NCI-H748 (cell line): ENCODE measurements around the gene IL17A.
"Not testable (repeated sequence)": the region's sequence is repeated elsewhere in the genome, so short reads cannot be mapped to it uniquely, and the experiment has no call there.

Experiments
- DNase-seq: peaks from one replicate; lab custom pipeline; 2025; ENCODE audit not compliant: unreplicated experiment; lab: John Stamatoyannopoulos, UW

Gene IL17A

DNA sequence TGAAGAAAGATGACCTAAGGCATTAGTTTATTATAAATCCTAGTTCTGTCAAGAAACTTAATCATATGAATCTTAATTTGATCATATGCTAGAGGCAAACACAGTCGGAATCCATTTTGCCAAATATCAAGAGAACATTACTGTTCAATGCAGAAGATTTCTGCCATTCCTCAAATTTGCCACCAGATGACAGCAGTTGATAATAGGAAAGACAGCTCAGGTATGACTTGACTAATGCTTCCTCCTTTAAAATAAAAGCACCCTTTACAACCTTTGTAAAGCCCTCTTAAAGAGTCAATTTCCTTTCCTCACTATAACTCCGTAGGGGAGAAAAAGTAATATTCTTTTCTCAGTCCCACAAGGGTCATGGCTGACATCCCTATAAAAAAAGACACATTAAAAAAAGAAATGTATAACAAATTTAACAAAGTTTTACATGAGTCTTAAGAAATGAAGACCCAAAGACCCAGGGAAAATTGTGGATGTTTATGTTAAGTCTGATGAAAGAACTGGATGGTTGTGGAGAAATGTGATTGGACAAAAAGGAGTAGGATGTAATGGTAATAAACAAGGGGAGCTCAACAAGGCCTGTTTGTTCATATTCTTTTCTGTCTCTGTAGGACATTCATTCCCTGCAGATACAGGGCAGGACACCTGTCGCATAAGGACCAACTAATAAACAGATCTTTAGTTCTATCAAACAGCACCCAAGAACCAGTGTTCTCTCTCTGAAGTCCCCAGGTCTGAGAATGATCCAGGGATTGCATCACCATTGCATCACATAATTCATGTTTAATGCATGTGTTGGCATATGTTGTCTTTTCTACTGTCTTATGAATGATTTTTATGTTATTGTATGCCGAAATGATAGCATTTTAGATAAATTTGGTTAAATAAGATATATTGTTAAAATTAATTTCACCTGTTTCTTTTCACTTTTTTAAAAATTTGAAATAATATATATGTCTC, 23.0 kb upstream of the IL17A start:
- peak; percentile 60 for DNase-seq

DNA sequence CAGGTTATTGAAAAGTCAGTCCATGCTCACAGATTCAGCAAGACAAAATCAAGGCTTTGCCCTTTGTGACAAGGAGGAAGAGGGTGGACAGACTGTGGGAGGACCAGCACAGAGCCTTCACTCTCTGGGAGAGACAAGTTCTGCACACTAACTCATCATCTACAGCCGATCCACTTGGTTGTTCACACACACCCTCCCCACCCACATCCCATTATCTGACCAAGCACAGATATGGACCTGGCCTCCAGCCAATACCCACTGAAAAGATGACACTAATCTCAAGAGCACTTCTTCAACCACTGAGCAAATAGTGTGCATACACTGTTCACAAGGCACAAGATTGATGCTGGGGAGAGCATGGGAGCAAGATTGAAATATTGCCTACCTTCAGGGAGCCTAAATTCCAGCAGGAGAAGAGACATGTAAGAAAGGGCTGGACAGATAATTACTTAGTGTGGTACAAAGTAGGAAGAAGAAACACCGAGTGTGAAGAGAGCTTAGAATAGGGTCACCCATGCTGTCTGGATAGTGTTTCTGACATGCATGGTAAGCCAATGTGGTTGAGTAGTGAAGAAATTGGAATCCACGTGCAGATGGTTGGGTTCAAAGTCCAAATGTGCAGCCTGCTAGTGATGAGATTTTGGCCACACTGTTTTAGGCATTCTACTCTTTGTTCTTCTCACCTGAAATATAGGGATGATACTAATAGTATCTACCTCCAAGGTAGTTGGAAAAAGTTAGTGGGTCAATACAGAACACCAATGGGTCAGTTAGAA, 21.7 kb upstream of the IL17A start:
- peak; percentile 74 for DNase-seq

DNA sequence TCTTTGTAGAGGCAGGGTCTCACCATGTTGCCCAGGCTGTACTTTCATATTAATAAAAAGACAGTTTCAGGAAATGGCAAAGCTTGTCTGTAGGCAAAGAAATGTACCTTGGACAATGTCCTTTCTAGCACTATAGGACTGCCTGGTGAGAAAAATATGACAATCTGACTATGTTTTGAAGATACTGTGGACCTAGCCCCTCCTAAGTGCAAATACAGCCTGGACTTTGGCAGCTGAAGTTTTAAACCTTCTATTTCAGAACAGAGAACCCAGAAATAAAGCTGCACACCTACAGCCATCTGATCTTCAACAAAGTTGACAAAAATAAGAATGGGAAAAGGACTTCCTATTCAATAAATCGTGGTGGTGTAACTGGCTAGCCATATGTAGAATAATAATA, 18.9 kb upstream of the IL17A start:
- no peak for DNase-seq

DNA sequence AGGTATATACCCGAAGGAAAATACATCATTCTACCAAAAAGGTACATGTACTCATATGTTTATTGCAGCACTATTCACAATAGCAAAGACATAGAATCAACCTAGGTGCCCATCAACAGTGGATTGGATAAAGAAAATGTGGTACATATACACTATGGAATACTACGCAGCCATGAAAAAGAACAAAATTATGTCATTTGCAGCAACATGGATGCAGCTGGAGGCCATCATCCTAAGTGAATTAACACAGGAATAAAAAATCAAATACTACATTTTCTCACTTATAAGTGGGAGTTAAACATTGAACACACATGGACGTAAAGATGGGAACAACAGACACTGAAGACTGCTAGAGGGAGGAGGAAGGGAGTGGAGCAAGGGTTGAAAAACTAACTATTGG, 17.8 kb upstream of the IL17A start:
- not testable (repeated sequence) for DNase-seq

- no peak for DNase-seq
Observed at GRCh38 chr6:52174118-52174517, 12.1 kb upstream of the IL17A start.

DNA sequence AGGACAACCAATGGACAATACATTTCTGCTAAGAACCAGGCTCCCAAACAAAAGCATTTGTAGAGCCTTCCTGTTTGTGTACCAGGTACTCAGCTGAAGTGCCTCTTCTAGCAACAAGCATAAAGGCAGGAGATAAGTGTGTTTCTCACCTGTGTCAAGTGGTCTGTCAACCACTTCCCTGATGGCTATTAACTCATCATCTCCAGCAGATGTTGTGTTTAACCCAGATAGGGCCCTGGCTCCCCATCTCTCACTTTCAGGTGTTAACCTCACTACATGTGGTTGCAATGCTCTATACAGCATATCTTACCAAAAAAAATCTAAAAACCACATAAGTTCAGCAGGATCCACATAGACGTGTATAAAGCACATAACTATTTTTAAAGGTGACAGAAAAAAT, 9.6 kb upstream of the IL17A start:
- peak; percentile 100 for DNase-seq

DNA sequence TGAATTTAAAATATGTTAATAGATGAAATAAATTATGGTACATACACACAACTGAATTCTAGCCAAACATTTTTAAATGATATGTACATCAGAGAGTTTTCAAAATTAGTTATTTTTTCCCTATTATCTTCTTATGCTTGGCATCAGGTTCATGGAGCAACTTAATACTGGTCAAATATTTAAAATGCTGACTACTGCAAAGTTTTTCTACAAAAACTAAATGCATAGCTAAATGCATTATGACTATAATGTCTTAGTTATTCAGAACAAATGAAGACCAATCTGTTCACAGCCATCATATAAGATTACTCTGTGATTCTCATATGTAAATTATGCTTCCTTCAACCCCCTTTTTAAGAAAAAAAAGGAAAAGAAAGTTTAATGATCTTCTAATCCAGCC, 8.2 kb upstream of the IL17A start:
- no peak for DNase-seq

- DNase-seq, result no peak
Observed at GRCh38 chr6:52180787-52181558, 5.2 kb upstream of the IL17A start.

DNA sequence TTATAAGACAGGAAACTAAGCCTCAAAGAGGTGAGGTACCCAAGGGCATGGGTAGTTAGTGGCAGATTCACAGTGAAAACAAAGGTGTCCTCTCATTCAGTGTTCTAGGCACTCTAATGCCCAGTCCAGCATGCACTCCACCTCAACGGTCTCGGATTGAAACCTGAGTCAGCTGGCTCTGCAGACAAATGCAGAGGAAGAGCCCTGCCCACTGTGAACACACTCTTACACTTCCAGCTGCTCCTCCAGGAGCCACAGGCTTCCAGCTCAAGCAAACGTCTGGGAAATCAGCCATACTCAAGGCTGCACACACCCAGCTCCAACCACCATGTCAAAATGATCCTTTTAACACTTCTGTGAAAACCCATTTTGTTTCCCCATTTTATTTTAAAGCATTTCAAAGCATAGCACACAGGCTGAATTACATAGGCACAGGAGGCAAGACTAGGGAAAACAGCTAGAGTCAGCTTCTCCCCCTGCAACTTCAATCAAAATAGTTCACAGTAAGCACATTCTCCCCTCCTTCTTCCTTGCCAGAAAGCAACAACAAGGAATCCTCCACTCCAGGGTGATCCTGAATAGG, 3.0 kb upstream of the IL17A start:
- peak; percentile 46 for DNase-seq

- DNase-seq, result no peak
Observed at GRCh38 chr6:52186480-52186879, 305 bp downstream of the IL17A start.

DNA sequence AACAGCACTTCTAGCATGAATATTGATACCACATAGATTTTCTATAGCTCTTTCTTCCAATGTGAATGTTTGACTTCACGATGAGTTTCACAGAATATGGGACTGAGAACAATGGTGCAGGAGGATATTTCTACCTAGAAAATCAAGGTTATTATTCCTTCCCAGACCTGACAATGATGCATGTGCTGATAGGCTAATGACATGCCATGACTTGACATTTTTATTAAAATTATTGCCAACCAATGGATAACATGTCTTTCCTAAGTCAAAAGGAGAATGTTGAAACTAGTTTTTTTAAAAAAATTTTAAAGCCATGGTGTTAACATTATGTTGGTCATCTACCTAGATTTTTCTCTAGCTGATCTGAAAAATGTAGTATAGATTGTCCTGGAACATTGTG, 923 bp downstream of the IL17A start:
- no peak for DNase-seq

DNA sequence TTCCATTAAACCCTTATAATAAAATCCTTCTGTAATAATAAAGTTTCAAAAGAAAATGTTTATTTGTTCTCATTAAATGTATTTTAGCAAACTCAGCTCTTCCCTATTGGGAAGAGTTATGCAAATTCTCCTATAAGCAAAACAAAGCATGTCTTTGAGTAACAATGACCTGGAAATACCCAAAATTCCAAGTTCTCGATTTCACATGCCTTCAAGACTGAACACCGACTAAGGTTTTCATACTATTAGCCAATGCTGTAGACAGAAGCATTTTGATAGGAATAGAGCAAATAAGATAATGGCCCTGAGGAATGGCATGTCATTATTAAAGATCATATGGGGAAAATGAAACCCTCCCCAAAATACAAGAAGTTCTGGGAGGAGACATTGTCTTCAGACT, 3.8 kb downstream of the IL17A start:
- DNase-seq, result no peak

GRCh38 chr6:52190409-52190808, 4.2 kb downstream of the IL17A start:
- DNase-seq, result no peak

- no peak for DNase-seq
Observed at GRCh38 chr6:52191824-52192223, 5.6 kb downstream of the IL17A start.

GRCh38 chr6:52195886-52196285, 9.7 kb downstream of the IL17A start:
- DNase-seq, result no peak

DNA sequence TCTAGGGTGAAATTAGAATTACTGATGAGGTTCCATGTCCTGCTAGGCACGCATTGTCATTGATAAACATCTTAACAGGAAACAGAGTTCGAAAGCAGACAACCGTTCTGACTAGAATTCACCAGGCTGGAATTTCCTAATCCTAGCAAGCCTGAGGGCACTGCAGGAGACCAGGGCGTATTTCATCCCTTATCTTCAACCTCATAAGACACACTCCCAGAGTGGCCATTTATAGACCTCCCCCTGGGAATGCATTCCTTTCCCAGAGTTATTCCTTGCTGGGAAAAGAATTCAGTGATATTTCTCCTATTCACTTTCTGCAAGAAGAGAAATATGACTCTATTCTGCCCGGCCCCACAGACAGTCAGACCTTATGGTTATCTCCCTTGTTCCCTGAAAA, 13.9 kb downstream of the IL17A start:
- DNase-seq, result not testable (repeated sequence)

- no peak for DNase-seq
Observed at GRCh38 chr6:52201046-52201445, 14.9 kb downstream of the IL17A start.

DNA sequence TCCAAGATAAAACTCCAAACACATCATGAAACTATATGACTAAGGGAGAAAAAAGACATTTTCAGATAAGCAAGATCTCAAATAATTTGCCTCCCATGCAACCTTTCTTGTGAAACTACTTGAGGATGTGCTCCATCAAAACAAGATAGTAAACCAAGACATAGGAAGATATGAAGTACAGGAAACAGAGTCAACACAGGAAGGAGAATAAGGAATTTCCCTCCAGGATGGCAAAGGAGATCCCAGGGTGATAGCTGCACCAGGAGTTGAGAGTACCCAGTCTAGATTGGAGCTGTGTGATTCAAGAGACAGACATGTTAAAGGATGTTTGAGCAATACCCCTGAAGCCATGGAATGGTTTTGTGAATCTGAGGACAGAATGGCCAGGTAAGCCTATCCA, 15.3 kb downstream of the IL17A start:
- no peak for DNase-seq

GRCh38 chr6:52207066-52207465, 20.9 kb downstream of the IL17A start:
- no peak for DNase-seq

DNA sequence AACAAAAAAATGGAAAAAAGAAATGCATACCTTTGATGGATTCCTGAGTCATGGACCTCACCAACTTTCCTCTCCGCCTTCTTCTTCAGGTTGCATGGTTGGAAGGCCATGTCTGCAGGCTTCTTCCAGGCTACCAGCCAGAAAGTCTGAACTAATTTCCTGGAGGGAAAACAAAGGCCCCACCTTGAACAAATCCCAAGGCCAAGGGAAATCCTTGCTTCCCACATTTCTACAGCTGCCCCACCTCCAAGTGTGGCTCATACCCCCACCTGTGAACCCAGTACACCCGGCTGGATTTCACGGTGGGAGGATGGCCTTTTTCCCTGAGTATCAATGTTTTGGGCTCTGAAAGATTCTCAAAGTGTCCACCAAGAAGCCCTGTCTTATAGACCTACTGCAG, 22.4 kb downstream of the IL17A start:
- DNase-seq, result no peak

GRCh38 chr6:52209770-52210169, 23.6 kb downstream of the IL17A start:
- DNase-seq, result no peak
